Measurements from ENCODE around the gene SH3RF2.

SH3RF2 gene

GRCh38 chr5:145921211-145921610, 15.2 kb upstream of the SH3RF2 start:
- H3K27ac ChIP-seq = no peak overlapping the region
- no peak for TF ChIP-seq CTCF (conservative IDR thresholded peaks at IDR 0.05)

- TF ChIP-seq CTCF (conservative IDR thresholded peaks at IDR 0.05) = no peak
These were observed 14.3 kb upstream of the SH3RF2 start for GRCh38 chr5:145922059-145922458.

GRCh38 chr5:145923405-145923804, 13.0 kb upstream of the SH3RF2 start:
- no peak overlapping the region for H3K27ac ChIP-seq
- no peak for TF ChIP-seq CTCF (conservative IDR thresholded peaks at IDR 0.05)

More at GRCh38 chr5:145922059-145922458, 14.3 kb upstream of the SH3RF2 start:
- H3K27ac ChIP-seq = no peak overlapping the region

GRCh38 chr5:145924849-145925248, 11.5 kb upstream of the SH3RF2 start:
- H3K27ac ChIP-seq = no peak overlapping the region
- no peak for TF ChIP-seq CTCF (conservative IDR thresholded peaks at IDR 0.05)

- H3K27ac ChIP-seq = no peak overlapping the region
- TF ChIP-seq CTCF (conservative IDR thresholded peaks at IDR 0.05) = no peak
These were observed 11.0 kb upstream of the SH3RF2 start for GRCh38 chr5:145925353-145925752.

- TF ChIP-seq CTCF (conservative IDR thresholded peaks at IDR 0.05) = no peak
- H3K27ac ChIP-seq = no peak overlapping the region
These were observed 10.6 kb upstream of the SH3RF2 start for GRCh38 chr5:145925803-145926202.

- TF ChIP-seq CTCF (conservative IDR thresholded peaks at IDR 0.05) = no peak
- no peak overlapping the region for H3K27ac ChIP-seq
These were observed 4.7 kb upstream of the SH3RF2 start for GRCh38 chr5:145931718-145932117.

GRCh38 chr5:145934276-145934675, 2.1 kb upstream of the SH3RF2 start:
- no peak for TF ChIP-seq CTCF (conservative IDR thresholded peaks at IDR 0.05)
- no peak overlapping the region for H3K27ac ChIP-seq

Measured in VCaP (cell line).